Endothelial cell (in vitro differentiated cells): ENCODE results near the gene FFAR4. TPM values are rescaled to one million over a fixed set of nuclear protein-coding genes. Genes with fewer than 3 reads are reported as not detected.

Experiments
- DNase-seq: peaks from one replicate; pipeline ENCODE4 v3.0.0; 2021; ENCODE audit warnings: low spot score
- H3K27ac Mint-ChIP-seq: one replicate; pipeline ENCODE4 v1.8.0; 2021; ENCODE audit warnings: mixed read lengths, inconsistent platforms; ENCODE audit not compliant: unreplicated experiment
- H3K27me3 Mint-ChIP-seq: one replicate; pipeline ENCODE4 v1.8.0; 2021; ENCODE audit warnings: mild to moderate bottlenecking, moderate library complexity, mixed read lengths, inconsistent platforms; ENCODE audit not compliant: unreplicated experiment
- H3K36me3 Mint-ChIP-seq: one replicate; pipeline ENCODE4 v1.8.0; 2021; ENCODE audit warnings: mild to moderate bottlenecking, low read depth, mixed read lengths, inconsistent platforms; ENCODE audit not compliant: unreplicated experiment
- H3K4me1 Mint-ChIP-seq: one replicate; pipeline ENCODE4 v1.8.0; 2021; ENCODE audit warnings: mild to moderate bottlenecking, mixed read lengths, inconsistent platforms; ENCODE audit not compliant: unreplicated experiment
- H3K4me3 Mint-ChIP-seq: one replicate; pipeline ENCODE4 v1.8.0; 2021; ENCODE audit warnings: mild to moderate bottlenecking, mixed read lengths, inconsistent platforms; ENCODE audit not compliant: unreplicated experiment
- H3K9me3 Mint-ChIP-seq: one replicate; pipeline ENCODE4 v1.8.0; 2021; ENCODE audit warnings: mixed read lengths, inconsistent platforms; ENCODE audit not compliant: unreplicated experiment
- CTCF ChIP-seq: fragments of 200-600 bp; sonication (generic); IDR thresholded peaks from one replicate; pipeline ENCODE4 v1.5.0; 2021; ENCODE audit warnings: antibody characterized with exemption; ENCODE audit not compliant: unreplicated experiment
- total RNA-seq: library from RNA; stranded (reverse); fragmentation: NEBNext Ultra II Directional; extraction: Animal tissue kit (Norgen Biotek cat#: 25700); gene quantifications from one replicate; pipeline ENCODE4 v1.2.1, GENCODE V29; 2021; ENCODE audit not compliant: unreplicated experiment

FFAR4 gene
- total RNA-seq, 1 donor from 2014 or later, result not detected

DNA sequence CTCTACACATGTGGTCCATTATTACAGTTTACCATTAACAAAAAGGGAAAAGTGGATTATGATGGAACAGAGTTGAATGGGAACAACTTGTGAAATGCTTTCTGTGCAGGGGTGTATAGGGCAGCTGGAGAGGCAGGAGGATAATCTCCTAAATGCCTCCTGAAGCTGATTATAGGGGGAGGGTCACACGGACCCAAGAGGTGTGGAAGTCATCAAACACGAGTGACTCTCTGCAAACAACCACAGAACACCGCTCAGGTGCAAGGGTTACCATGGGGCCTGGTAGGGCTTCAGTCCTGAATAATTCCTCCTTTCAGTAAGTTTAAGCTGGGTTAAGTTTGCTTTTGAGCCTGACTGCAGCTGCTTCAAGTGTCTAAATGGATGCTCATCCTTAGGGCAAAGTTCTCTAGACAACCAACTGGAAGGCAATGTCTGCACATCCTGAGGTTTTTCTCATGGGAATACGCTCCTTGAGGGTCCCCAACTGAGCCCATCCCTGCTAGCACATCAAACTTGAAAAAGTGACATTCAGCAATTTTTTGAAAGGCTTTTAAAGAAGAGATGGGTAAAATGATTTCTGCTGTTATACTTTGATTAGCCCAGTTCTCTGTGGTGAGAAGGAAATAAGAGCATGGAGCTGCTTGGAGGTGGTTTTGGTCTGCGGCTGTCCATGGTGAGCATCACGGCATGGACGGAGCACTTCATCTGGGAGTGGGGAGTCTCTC, 47.8 kb downstream of the FFAR4 start:
- H3K27ac Mint-ChIP-seq, result no peak overlapping the region
- H3K36me3 Mint-ChIP-seq, result no peaks in the 10 kb centered on the region
- no peaks in the 10 kb centered on the region for H3K27me3 Mint-ChIP-seq
- peaks cover 7% of the 10 kb centered on the region for H3K4me1 Mint-ChIP-seq
- no peak for DNase-seq
- no peaks in the 10 kb centered on the region for H3K9me3 Mint-ChIP-seq
- no peak overlapping the region for H3K4me3 Mint-ChIP-seq
- no peak for TF ChIP-seq CTCF

DNA sequence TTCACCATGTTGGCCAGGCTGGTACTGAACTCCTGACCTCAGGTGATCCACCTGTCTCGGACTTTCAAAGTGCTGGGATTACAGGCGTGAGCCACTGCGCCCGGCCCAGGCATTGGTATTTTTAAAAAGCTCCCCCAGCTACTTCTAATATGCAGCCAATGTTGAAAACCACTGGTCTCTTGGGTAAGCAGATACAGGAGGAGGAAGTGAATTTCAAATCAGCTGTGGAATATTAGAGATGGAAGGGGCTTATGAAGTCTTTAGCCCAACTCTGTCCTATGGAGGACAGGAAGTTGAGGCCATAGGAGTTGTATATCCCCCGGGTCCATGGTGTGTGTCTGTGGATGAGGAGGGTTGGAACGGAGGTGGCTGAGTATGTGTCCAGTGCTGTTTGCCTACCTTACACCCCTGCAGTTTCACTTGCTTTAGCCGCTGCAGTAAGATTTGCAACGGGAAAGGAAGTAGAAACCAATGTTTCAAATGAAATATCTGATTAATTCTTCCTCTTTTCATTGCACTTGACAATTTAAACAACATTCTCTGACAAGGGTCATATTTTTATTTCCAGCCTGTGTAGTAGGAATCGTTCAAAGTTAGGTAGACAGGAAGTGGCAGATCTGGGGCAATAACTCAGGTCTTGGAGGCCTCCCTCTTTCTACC, 49.2 kb downstream of the FFAR4 start:
- no peaks in the 10 kb centered on the region for H3K27me3 Mint-ChIP-seq
- H3K4me3 Mint-ChIP-seq, result no peak overlapping the region
- no peaks in the 10 kb centered on the region for H3K36me3 Mint-ChIP-seq
- TF ChIP-seq CTCF, result no peak
- DNase-seq, result no peak
- peaks cover 7% of the 10 kb centered on the region for H3K4me1 Mint-ChIP-seq
- H3K27ac Mint-ChIP-seq, result no peak overlapping the region
- H3K9me3 Mint-ChIP-seq, result no peaks in the 10 kb centered on the region

GRCh38 chr10:93620925-93621324, 54.5 kb downstream of the FFAR4 start:
- H3K4me1 Mint-ChIP-seq, result peaks cover 7% of the 10 kb centered on the region
- no peaks in the 10 kb centered on the region for H3K36me3 Mint-ChIP-seq
- no peak overlapping the region for H3K27ac Mint-ChIP-seq
- no peak for DNase-seq
- no peaks in the 10 kb centered on the region for H3K27me3 Mint-ChIP-seq
- TF ChIP-seq CTCF, result no peak
- H3K9me3 Mint-ChIP-seq, result no peaks in the 10 kb centered on the region
- H3K4me3 Mint-ChIP-seq, result no peak overlapping the region

- Mint-ChIP-seq H3K4me1 (no peaks in the 10 kb centered on the region), H3K27ac (no peak overlapping the region), H3K27me3 (no peaks in the 10 kb centered on the region), H3K4me3 (no peak overlapping the region), H3K9me3 (no peaks in the 10 kb centered on the region), H3K36me3 (no peaks in the 10 kb centered on the region)
- no peak for DNase-seq
- TF ChIP-seq CTCF, result no peak
Measured at GRCh38 chr10:93622942-93623341, 56.5 kb downstream of the FFAR4 start.

GRCh38 chr10:93628858-93629257, 62.4 kb downstream of the FFAR4 start:
- no peak for TF ChIP-seq CTCF
- no peaks in the 10 kb centered on the region for H3K9me3 Mint-ChIP-seq
- no peak for DNase-seq
- no peaks in the 10 kb centered on the region for H3K4me1 Mint-ChIP-seq
- H3K36me3 Mint-ChIP-seq, result no peaks in the 10 kb centered on the region
- no peak overlapping the region for H3K4me3 Mint-ChIP-seq
- no peak overlapping the region for H3K27ac Mint-ChIP-seq
- H3K27me3 Mint-ChIP-seq, result peaks cover 3% of the 10 kb centered on the region
